C4-2B (cell line): ENCODE measurements around the gene TPBGL.

Experiments
- H3K27ac ChIP-seq: fragments of 450-650 bp; 2 replicates; pipeline ENCODE4 v1.5.1; 2017
- CTCF ChIP-seq: fragments of 450-650 bp; conservative IDR thresholded peaks from 2 replicates; pipeline ENCODE4 v1.5.1; 2017; ENCODE audit warnings: mild to moderate bottlenecking
- ZFX ChIP-seq: fragments of 450-650 bp; IDR thresholded peaks from 2 replicates; pipeline ENCODE4 v1.6.1; 2017

TPBGL gene

GRCh38 chr11:75275581-75275980 lies 35.0 kb downstream of the TPBGL start:
- no peak overlapping the region for H3K27ac ChIP-seq

GRCh38 chr11:75276186-75276585 lies 35.6 kb downstream of the TPBGL start:
- TF ChIP-seq ZFX: no peak
- no peak for TF ChIP-seq CTCF
- no peak overlapping the region for H3K27ac ChIP-seq

More at GRCh38 chr11:75275581-75275980, 35.0 kb downstream of the TPBGL start:
- no peak for TF ChIP-seq CTCF
- TF ChIP-seq ZFX: no peak

GRCh38 chr11:75276686-75277085 lies 36.1 kb downstream of the TPBGL start:
- TF ChIP-seq ZFX: no peak
- no peak overlapping the region for H3K27ac ChIP-seq

GRCh38 chr11:75277211-75277805 lies 36.7 kb downstream of the TPBGL start:
- H3K27ac ChIP-seq: no peak overlapping the region
- no peak for TF ChIP-seq ZFX
- TF ChIP-seq CTCF: no peak

GRCh38 chr11:75277991-75278790 lies 37.6 kb downstream of the TPBGL start:
- TF ChIP-seq ZFX (no peak), CTCF (no peak)
- H3K27ac ChIP-seq: no peak overlapping the region

- no peak for TF ChIP-seq ZFX
- no peak for TF ChIP-seq CTCF
- H3K27ac ChIP-seq: no peak overlapping the region
Measured at GRCh38 chr11:75279273-75279672, 38.7 kb downstream of the TPBGL start.

GRCh38 chr11:75280227-75280701 lies 39.7 kb downstream of the TPBGL start:
- no peak overlapping the region for H3K27ac ChIP-seq
- peak; percentile 96 for TF ChIP-seq CTCF
- no peak for TF ChIP-seq ZFX
